Uterus (tissue), 4 donors: ENCODE measurements around the gene NAPSA. TPM values are rescaled to one million over a fixed set of nuclear protein-coding genes. Genes with fewer than 3 reads are reported as not detected.
A peak's percentile ranks its signal among the peaks of the same experiment; 100 is the strongest.
"Not testable (repeated sequence)": the region's sequence is repeated elsewhere in the genome, so short reads cannot be mapped to it uniquely, and the experiment has no call there.

ENCODE experiments used
- DNase-seq, 2 donors: peaks; one replicate each; pipeline ENCODE4 v3.0.0-alpha.2; 2019 to 2020
- H3K27ac ChIP-seq, 2 donors: fragments of 200-600 bp; sonication (generic); 1 replicate in 1 of 2; 2 replicates in 1 of 2; pipeline ENCODE4 v1.5.1; 2016 to 2018
- H3K27me3 ChIP-seq, 2 donors: fragments of 200-600 bp; sonication (generic); one replicate each; pipeline ENCODE4 v1.5.1; 2018 to 2019; ENCODE audit warnings: control low read depth in 1 of 2
- H3K36me3 ChIP-seq, 2 donors: fragments of 200-600 bp; sonication (generic); one replicate each; pipeline ENCODE4 v1.5.1; 2019; ENCODE audit warnings: control low read depth in 1 of 2
- H3K4me1 ChIP-seq, 2 donors: fragments of 200-600 bp; sonication (generic); one replicate each; pipeline ENCODE4 v1.5.1; 2018 to 2019; ENCODE audit warnings: control low read depth in 1 of 2
- H3K4me3 ChIP-seq, 2 donors: fragments of 200-600 bp; sonication (generic); 1 replicate in 1 of 2; 2 replicates in 1 of 2; pipeline ENCODE4 v1.5.1; 2018 to 2019; ENCODE audit warnings: mild to moderate bottlenecking in 1 of 2
- H3K9me3 ChIP-seq, 2 donors: fragments of 200-600 bp; sonication (generic); one replicate each; pipeline ENCODE4 v1.5.1; 2019; ENCODE audit warnings: control low read depth in 1 of 2
- POLR2A ChIP-seq, 2 donors: fragments of 450-650 bp; IDR thresholded peaks; one replicate each; pipeline ENCODE4 v1.6.1; 2016; ENCODE audit warnings: antibody characterized with exemption in 2 of 2, mild to moderate bottlenecking in 1 of 2, moderate library complexity in 1 of 2
- intact Hi-C: fragments of 100-400 bp; cut with DNase I; formaldehyde crosslinking; loops from one replicate; pipeline ENCODE4 v1.15.1; 2023; ENCODE audit warnings: low total_unique reads
- total RNA-seq, 4 donors: library from RNA; depleted of rRNA in 3 of 4; stranded (reverse); fragments of >200 nt in 3 of 4; gene quantifications; one replicate each; pipeline versions ENCODE4 v1.1.0 to v1.2.4, GENCODE V29; 2014 to 2023
- TF ChIP-seq, protein P1 (sequence below), 4 experiments: fragments of 200-600 bp in 2 of 4; fragments of 450-650 bp in 2 of 4; sonication (generic) in 2 of 4; IDR thresholded peaks; one replicate each; pipeline ENCODE4 v1.5.1; 2016 to 2019; ENCODE audit warnings: antibody characterized with exemption in 4 of 4, mild to moderate bottlenecking in 2 of 4, moderate library complexity in 1 of 4
- donor health status: DM: yes; HTN: yes; CAD: no.

NAPSA gene
- total RNA-seq, 4 donors from 2014 or later = 1.4 to 1.5 TPM; not detected in 2

DNA sequence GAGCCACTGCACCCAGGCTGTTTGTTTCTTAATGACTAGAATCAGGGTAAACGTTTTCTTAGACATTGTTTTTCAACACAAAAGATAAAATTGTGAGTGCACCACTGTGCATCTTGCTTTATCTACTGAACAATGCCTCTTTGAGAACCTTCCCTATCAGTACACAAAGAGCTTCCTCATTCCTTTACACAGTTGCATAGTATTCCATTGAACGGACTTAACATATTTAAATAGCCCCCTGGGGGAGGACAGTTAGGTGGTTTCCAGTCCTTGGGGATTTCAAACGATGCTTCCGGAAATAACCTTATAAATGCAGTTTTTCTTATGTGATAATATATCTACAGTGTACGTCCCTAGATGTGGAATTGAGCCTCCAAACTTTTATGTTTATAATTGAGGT lies 27.3 kb upstream of the NAPSA start:
- intact Hi-C loops = no loop called here
- Histone ChIP-seq H3K27ac (no peak overlapping the region), H3K36me3 (no peaks in the 10 kb centered on the region), H3K27me3 (no peaks in the 10 kb centered on the region), H3K9me3 (no peaks in the 10 kb centered on the region), H3K4me3 (no peak overlapping the region), H3K4me1 (no peaks in the 10 kb centered on the region)
- TF ChIP-seq, protein P1, sequence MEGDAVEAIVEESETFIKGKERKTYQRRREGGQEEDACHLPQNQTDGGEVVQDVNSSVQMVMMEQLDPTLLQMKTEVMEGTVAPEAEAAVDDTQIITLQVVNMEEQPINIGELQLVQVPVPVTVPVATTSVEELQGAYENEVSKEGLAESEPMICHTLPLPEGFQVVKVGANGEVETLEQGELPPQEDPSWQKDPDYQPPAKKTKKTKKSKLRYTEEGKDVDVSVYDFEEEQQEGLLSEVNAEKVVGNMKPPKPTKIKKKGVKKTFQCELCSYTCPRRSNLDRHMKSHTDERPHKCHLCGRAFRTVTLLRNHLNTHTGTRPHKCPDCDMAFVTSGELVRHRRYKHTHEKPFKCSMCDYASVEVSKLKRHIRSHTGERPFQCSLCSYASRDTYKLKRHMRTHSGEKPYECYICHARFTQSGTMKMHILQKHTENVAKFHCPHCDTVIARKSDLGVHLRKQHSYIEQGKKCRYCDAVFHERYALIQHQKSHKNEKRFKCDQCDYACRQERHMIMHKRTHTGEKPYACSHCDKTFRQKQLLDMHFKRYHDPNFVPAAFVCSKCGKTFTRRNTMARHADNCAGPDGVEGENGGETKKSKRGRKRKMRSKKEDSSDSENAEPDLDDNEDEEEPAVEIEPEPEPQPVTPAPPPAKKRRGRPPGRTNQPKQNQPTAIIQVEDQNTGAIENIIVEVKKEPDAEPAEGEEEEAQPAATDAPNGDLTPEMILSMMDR (IDR thresholded peaks at IDR 0.05) = no peak
- no peak for TF ChIP-seq POLR2A (IDR thresholded peaks at IDR 0.05)
- DNase-seq = no peak

DNA sequence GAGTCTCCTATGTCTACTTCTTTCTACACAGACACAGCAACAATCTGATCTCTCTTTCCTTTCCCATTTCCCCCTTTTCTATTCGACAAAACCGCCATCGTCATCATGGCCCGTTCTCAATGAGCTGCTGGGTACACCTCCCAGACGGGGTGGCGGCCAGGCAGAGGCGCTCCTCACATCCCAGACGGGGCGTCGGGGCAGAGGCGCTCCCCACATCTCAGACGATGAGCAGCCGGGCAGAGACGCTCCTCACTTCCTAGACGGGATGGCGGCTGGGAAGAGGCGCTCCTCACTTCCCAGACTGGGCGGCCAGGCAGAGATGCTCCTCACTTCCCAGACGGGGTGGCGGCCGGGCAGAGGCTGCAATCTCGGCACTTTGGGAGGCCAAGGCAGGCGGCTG lies 25.5 kb upstream of the NAPSA start:
- H3K36me3 ChIP-seq, H3K4me3 ChIP-seq, H3K27me3 ChIP-seq, H3K9me3 ChIP-seq, H3K4me1 ChIP-seq, DNase-seq, intact Hi-C loops, H3K27ac ChIP-seq: not testable (repeated sequence)

DNA sequence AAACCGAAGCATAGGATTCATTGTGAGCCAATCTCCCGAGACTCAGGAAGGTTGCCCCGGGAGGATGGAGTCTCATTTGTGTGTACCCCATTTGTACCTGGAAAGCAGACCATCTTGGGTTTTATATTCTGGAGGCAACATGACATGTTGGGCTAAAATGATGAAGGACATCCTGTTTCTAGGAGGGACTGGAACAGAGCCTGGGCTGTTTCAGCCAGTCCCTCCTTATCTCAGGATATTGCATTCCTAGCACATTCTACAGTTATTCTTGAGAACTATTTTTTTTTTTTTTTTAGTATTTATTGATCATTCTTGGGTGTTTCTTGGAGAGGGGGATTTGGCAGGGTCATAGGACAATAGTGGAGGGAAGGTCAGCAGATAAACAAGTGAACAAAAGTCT lies 24.9 kb upstream of the NAPSA start:
- H3K27me3 ChIP-seq, H3K36me3 ChIP-seq, intact Hi-C loops, H3K27ac ChIP-seq, DNase-seq, H3K9me3 ChIP-seq, H3K4me1 ChIP-seq, H3K4me3 ChIP-seq: not testable (repeated sequence)

DNA sequence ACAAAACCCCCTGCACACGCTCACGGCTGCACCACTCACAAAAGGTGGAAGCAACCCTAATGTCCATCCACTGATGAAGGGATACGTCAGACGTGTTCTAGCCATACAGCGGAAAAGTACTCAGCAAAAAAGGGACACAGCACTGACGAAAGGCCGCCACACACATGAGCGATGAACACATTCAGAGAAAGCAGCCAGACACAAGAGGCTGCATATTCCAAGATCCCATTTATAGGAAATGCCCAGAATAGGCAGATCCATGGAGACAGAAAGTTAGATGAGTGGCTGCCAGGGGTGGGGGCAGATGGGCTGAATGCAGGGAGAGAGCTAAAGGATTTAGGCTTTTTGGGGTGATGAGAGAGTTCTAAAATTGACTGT lies 22.4 kb upstream of the NAPSA start:
- no peaks in the 10 kb centered on the region for H3K27me3 ChIP-seq
- no peak overlapping the region for H3K4me3 ChIP-seq
- no peaks in the 10 kb centered on the region for H3K36me3 ChIP-seq
- H3K4me1 ChIP-seq = peaks cover 0 to 4% of the 10 kb centered on the region in 2 donors
- intact Hi-C loops = no loop called here
- H3K27ac ChIP-seq = no peak overlapping the region
- DNase-seq = no peak
- TF ChIP-seq, protein P1 (IDR thresholded peaks at IDR 0.05) = no peak
- TF ChIP-seq POLR2A (IDR thresholded peaks at IDR 0.05) = no peak
- no peaks in the 10 kb centered on the region for H3K9me3 ChIP-seq

DNA sequence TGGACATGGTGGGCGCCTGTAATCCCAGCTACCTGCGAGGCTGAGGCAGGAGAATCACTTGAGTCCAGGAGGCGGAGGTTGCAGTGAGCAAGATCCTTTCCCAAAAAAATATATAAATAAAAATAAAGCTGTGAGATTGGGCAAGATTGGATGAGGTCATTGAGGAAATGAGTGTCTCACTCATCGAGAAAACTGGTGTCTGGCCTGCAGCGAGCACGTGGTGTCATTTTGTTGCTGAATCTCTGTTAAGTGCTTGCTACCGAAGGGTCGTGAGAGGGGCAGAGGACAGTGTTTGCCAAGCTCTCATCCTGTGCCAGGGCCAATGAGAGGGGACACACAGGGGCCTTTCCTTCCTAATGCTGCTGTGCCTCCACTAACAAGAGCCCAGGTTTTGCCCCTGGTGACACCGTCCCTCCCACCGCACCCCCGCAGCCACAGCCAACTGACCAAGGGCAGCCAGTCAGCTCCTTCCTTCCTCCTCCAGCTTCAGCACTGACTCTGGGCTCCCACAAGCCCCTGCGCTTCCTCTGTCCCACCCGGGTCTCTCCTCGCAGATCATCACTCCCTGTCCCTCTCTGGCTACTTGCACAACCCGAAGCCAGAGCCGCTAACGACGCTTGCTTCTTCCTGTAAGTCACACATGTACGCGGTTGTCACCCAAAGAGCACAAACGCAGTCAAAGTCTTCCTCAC lies 21.9 kb upstream of the NAPSA start:
- TF ChIP-seq, protein P1 (IDR thresholded peaks at IDR 0.05) = no peak
- no peak for TF ChIP-seq POLR2A (IDR thresholded peaks at IDR 0.05)
- H3K4me1 ChIP-seq = peaks cover 0 to 4% of the 10 kb centered on the region in 2 donors
- no peaks in the 10 kb centered on the region for H3K27me3 ChIP-seq
- H3K27ac ChIP-seq = no peak overlapping the region
- no peaks in the 10 kb centered on the region for H3K36me3 ChIP-seq
- H3K9me3 ChIP-seq = no peaks in the 10 kb centered on the region
- H3K4me3 ChIP-seq = no peak overlapping the region
- DNase-seq = no peak
- intact Hi-C loops = no loop called here

DNA sequence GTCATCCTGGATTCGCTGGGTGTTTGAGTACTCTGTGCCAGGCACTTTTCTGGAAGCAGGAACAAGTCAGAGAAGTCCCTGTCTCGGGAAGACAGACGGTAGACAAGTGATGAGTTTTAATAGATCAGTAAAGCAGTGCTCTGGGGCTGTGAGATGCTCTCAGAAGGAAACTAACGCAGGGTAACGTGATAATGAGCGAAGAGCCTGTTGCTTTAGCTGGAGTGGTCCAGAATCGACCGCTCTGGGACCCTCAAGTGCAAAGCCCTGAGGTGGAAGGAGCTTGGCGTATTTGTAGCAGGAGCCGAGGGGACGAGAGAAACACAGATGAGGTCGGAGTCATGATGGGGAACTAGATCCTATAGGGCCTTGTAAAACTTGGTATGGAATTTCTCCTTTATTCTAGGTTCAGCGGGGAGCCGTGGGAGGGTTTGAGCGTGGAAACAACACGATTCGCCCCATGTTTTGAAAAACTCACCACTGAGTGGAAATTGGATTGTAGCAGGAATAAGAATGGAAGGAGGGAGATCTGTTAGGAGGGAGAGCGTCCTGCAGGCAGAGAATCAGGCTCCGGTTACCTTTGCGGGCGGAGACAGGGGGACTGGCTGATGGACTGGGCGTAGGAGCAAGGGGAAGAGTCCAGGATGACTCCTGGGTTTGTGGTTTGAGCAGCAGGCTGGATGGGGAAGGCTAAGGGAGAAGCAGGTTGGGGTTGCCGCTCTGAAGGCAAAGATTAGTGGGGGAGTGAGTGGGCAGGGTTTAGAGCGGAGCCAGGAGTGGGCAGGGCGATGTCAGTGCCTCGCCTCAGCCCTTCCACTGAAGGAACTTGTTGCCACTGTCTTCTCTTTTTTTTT lies 19.5 kb upstream of the NAPSA start:
- Histone ChIP-seq H3K27ac (peak overlapping the region; percentile 78 to 87), H3K36me3 (no peaks in the 10 kb centered on the region), H3K27me3 (no peaks in the 10 kb centered on the region), H3K9me3 (no peaks in the 10 kb centered on the region), H3K4me1 (peaks cover 0 to 4% of the 10 kb centered on the region in 2 donors), H3K4me3 (peak overlapping the region; percentile 54 to 60)
- no peak for TF ChIP-seq POLR2A (IDR thresholded peaks at IDR 0.05)
- TF ChIP-seq, protein P1 (IDR thresholded peaks at IDR 0.05) = no peak
- intact Hi-C loops = no loop called here
- DNase-seq = no peak
